MV-4-11 (cell line): ENCODE results near the gene PRPF40B.

Experiments
- DNase-seq: peaks from one replicate; lab custom pipeline; 2025; lab: John Stamatoyannopoulos, UW

Gene PRPF40B

DNA sequence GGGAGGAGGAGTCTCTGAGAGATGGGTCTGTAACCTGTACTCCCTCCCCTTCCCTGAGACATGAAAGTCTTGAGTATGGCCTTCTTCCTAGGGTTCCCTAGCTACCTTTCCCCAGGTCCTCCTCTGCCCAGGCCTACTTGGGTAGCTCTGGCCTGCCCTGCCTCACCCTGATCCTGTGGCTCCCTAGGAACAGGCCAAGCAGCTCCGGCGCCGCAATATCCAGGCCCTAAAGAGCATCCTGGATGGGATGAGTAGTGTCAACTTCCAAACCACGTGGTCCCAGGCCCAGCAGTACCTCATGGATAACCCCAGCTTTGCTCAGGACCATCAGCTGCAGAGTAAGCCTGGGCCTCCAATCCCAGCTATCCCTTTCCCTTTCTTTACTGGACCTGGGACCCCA, 12.3 kb downstream of the PRPF40B start:
- no peak for DNase-seq

DNA sequence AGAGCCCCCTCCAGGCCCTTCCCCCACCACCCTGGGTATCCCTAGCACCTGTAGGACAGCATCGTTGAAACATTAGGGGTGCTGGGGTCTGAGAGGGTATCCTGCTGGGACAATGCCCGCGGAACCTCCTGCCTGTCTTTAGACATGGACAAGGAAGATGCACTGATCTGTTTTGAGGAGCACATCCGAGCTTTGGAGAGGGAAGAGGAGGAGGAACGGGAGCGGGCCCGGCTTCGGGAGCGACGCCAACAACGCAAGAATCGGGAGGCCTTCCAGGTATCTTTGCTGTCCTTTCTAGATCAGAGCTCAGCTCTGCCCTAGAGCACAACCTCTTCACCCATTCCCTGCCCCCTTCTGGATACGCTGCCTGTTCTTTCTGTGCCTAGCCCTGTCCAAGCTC, 13.2 kb downstream of the PRPF40B start:
- no peak for DNase-seq

DNA sequence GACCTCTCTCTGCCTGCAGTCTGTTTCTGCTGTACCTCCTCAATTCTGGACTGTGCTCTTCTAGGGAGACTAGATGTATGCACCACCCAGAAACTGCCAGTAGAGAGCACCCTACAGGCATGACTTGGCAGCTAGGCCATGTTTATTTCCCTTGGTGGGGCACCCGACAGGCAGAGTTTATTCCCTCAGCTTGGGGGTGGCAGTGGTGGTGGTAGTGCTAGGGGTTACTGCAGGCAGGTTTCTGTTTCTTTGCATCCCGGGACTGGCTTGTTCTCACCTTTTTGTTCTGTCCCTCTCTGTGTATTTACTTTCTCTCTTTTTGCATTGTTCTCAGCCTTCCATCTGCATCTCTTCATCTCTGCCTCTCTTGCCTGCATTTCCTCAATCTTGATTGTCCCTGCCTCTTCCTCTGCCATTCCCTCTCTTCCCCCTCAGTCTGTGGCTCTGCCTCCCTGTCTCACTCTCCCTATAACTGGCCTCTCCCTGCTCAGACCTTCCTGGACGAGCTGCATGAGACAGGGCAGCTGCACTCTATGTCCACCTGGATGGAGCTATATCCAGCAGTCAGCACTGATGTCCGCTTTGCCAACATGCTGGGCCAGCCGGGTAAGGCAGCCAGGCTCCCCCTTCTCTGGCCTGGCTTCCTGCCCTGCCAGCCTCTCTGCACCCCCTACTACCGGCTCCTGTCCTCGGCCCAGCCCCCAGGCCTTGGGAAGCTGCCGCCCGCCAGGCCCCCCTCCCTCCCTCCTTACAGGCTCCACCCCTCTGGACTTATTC, 13.8 kb downstream of the PRPF40B start:
- peak; percentile 47 for DNase-seq

DNA sequence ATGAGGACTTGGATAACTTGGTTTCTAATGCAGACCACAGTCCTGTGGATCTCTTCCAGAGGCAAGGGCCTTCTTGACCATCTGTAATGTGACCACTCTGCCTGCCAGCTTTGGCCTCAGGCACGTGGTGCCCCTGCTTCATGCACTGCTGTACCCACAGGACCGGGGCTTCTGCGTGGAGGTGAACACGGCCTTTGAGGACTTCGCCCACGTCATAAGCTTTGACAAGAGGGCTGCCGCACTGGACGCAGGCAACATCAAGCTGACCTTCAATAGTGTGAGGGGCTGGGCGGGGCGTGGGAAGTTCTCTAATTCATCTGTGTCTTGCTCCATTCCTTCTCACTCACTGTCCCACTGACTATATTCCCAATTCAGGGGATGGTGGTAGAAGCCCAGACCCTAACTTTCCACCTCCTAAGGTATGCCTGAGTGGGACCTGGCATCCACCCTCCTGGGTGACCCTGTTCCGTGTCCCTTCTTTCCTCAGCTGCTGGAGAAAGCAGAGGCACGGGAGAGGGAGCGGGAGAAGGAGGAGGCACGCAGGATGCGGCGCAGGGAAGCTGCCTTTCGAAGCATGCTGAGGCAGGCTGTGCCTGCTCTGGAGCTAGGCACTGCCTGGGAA, 18.5 kb downstream of the PRPF40B start:
- no peak for DNase-seq

DNA sequence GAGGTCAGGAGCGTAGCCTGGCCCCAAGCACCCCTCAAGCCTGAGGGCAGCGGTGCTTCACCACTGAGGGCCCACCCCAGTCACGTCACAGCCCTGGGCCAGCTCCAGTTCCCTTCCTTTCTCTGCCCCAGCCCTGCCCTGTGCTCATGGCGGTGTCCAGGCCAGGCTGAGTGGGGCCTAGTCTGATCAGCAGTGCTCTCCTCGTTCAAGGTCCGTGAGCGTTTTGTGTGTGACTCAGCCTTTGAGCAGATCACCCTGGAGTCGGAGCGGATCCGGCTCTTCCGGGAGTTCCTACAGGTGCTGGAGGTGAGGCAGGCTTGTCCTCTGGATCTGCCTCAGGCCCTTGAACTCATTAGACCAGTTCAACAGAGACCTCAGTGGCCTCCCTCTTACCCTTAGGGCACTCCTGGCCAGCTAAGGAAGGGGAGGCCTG, 19.0 kb downstream of the PRPF40B start:
- DNase-seq, result no peak

DNA sequence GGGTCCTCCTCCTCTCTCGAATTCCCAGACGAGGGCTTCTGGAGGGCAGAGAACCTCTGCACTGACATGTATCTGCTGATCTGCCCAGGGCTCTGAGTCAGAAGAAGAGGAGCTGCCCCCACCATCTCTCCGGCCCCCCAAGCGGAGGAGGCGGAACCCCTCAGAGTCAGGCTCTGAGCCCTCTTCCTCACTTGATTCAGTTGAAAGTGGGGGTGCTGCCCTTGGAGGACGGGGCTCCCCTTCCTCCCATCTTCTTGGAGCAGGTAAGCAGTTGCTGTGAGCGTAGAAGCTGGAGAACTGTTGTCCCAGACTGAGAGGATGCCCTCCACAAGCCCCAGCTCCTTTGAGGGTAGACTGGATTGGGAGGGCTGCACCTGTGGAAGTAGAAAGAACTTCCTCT, 19.8 kb downstream of the PRPF40B start:
- DNase-seq, result no peak

DNA sequence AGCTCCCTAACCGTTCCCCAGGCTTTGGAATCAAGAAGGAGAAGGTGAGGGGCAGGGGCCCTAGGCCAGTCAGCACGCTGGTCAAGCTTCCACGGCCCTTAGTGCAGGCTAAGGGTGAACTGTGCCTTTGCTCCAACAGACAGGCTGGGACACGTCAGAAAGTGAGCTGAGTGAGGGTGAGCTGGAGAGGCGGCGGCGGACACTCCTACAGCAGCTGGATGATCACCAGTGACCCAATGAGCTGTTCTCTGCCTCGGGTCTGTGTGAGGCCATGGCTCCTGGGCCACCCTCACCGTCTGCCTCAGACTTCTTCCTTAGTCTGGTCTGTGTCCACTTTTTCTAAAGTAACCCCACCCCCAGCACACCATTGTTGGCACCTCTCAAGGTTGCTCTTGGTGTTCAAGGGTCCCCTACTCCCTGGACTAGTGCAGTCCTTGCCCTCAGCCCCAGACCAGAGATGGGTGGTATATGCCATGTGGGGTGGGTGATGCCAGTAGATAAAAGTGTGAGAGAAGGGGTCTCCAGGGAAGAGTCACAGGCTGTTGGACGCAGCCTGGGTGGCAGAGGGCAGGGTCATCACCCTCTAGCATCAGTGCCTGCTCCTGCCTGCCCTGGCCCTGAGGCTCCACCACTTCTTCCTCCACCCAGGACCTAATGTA, 20.7 kb downstream of the PRPF40B start:
- DNase-seq, result no peak

DNA sequence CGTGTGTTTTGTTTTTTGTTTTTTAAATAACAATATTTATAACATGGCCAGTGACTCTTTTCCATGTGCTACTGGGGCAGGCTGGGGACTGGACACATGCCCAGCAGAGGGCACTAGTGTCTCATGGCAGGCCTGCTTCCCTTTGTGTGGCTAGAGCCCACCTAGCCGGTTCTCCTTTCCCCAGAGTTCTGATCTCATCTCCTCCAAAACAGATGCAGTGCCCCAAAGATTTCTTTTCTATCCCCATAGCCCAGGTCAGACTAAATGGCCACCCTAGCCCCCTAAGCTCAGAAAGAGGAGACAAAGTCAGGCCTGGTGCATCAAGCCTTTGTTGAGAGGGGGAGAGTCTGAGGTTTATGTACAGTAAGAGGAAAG, 21.2 kb downstream of the PRPF40B start:
- DNase-seq, result peak; percentile 71

DNA sequence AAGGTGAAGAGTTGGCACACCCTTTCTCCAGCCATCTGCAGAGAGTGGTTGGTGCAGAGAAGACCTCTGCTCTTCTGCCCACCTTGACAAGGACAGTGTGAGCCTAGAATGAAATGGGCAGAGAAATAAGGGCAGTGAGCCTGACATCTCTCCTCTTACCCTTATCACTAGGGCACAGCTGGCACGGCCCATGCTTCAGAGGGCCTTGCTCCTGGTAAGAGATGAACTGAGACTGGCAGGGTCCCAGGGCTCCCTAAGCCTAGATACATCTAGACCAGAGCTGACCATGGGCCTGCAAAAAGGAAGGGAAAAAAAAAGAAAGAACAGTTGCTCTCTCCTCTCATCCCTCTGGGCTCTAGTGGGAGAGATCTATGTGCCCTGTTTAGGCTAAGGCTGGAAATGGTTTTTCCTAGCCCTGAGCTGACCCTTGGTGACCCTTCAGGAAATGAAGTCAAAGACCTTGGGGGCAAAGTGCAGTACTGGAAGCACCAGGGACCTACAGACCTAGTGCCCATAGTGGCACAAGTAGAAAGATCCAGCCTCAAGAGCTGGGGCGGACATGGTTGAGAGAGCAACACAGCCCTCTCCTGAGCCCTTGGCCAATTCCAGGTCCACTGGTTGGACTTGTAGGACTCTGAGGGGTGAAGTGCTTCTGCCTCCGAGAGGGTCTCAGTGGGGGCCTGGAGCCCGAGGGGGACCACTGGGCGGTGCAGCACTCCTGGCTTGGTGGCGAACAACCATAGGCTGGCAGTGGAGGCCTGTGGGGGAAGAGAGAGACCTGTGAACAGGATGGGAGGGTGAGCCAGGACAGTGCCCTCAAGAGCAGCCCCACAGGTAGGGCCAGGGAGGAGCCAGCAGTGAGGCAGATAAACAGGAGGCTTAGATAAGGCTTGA, 22.0 kb downstream of the PRPF40B start:
- DNase-seq, result no peak

DNA sequence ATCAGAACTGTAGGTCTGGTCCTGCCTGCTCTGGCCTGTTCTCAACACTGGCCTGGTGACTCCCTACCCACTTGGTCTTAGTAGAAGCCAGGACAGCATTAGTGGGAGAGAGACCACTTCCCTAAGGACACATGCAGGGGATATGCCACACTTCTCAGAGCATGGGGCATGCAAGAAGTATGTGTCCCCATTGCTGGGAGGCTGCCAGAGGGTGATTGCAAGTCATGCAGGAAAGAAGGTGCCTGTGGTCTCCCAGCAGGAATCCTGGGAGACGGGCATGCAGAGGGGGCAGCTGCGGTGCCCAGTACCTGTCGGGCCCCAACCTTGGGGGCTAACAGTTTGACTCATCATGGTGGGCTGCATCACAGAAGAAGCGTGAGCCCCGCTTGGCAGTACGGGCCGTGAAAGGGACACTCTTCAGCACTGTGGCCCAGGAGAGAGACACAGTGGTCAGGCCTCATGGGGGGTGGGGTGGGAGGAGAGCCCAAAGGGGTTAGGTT, 23.0 kb downstream of the PRPF40B start:
- DNase-seq, result no peak

DNA sequence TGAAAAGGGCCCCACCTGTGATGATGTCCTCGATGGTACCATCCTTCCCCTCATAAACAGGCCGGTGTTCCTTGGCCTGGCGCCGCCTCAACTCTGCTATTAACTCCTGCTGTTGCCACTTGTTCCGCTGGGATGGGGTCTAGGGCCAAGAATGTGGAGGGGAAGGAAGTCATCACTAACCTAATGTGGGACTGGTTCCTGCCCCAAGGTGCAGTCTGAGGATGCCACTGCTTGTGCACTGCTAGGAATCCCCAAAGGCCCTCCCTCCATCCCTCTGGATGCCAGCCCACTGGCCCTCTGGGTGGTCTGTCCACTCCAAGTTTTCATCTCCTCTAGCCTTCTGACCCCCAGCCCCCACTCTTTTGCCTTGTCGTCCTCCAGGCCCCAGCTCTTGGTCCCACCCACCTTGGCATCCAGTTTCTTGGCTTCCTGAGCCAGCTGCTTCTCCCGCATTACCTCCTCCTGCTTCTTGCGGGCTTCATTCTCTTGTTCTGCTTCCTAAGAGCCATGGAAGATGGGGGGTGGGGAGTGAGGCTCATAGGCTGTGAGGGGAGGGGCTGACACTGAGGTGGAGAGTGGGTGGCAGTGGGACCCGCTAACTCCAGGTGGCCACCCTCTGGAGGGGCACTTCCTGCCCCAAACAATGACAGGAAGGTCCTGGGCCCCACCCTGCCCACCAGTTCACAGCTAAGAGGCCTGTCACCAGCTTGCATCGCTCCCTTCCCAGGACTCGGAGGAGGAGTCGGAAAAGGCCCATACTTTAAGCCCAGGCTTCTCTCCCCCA, 23.7 kb downstream of the PRPF40B start:
- DNase-seq, result no peak

DNA sequence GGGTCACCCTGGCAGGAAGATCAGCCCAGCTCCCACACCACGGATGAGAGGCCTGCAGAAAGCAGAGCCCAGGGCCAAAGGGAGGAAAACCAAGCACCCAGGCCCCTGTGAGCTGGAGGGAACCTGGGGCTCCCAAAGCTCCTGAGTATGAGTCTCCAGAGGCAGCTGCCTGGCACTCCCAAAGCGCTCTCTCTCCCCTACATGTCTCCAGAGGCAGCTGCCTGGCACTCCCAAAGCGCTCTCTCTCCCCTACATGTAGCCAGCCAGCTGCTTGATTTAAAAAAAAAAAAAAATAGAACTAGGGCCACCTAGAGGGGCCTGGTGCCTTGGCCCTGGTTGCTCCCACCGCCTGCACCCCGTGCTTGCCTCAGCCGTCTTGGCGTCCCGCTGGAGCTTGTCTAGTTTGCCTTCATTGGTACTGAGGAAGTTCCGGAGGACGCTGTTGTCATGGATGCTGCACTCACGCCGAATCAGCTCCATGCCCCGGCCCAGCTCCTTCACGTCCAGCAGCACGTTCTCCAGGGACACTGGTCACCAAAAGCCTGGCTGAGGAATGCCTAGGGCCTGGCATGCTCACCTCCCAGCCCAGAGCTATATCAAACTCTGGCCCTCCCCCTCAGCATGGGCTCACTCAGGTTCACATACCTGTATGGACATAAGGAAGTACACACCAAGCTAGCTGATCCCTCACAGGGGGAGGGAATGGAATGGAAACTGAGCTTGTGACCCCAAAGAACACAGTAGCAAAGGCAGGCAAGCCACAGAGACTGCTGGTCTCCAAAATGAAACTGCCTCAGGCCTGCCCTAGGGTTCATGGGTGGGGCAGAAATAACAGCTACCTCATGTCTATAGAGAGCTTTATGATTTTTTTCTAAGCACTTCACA, 24.7 kb downstream of the PRPF40B start:
- DNase-seq, result no peak

DNA sequence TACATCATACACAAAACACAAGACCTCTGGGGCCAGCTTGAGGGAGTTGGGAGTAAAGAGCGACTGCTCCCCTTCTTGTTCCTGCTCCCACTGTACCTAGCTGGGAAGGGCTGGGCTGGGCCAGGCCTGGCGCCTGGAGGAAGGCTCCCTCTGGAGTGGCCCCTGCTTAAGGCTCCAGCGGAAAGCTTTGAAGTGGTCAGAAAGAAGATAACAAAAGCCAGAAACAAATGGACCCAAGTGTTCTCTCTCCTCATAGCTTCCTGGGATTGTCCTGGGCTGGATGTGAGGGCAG, 25.3 kb downstream of the PRPF40B start:
- DNase-seq, result no peak

DNA sequence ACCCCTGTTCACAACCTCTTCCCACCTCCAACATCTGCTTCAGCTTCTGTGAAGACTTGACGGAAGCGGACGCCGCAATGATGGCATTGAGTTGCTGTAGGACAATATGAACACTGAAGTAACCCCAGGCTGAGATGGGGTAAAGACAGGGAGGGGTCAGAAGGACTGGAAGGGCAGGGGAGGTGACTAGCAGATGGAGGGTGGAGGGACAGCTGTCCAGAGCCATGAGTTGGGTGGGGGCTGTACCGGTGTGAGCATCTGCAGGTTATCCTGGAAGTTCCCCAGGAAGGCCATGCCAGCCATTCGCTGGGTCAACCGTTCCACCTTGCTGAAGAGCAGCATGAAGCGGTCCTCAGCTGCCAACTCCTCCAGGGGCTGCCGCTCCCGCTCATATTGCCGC, 26.1 kb downstream of the PRPF40B start:
- DNase-seq, result no peak

DNA sequence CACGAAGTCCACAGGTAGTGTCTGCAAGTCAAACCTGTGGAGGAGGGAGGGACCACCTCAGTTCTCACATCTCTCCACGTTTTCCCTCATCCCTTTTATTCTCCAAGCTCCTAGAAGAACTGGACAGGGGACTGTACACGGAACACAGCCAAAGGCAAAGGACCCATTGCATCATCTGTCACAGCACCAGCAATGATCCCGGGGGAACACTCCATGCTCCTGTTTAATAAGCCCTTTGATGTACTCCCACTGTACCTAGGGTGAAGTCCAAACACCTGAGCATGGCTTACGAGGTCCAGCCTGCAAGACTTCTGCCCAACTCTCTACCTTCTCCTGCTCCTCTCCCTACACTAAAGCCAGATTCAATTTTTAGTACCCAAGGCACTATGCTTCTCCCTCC, 26.5 kb downstream of the PRPF40B start:
- no peak for DNase-seq

DNA sequence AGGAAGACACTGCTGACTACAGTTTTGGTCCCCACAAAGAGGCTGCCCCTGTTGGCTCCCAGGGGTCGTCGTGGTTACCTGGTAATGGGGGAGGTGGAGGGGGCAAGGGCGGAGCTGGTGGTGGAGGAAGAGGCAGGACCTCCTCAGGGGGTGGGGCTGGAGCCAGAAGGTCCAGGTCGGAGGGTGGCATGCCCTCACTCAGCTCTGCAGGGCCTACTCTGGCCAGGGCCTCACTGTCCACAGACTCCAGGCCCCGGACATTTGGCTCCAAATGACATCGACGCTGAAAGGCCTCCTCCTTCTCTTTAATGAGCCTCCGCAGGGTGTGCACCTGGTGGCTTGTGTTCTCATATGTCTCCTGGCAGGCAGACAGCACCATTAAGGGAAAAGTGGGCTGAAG, 28.5 kb downstream of the PRPF40B start:
- no peak for DNase-seq

DNA sequence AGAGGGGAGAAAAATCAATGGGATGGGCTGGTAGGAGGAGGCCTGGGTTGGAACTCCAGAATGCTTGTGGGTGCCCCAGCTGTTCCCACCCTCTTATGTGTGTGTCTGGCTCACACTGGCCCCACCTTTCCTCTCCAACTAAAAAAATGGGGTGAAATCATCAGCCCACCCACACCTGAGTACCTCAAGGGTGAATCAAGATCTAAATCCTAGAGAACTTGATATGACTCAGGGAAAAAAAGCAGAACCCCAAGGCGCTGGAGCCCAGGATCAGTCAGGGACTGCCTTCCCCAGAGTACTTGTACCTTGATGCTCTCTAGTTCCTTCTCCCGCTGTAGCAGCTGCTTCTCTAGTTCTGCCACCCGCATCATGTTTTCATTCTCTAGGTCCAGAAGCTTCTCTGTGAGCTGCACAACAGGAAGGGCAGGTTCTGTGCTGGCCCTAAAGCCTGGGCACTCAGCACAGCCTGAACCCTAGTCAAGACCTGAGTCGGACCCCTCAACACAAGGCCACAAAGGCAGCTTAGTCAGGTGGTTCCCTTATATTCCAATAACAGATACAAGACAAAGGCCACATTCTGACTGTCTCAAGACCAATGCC, 29.7 kb downstream of the PRPF40B start:
- no peak for DNase-seq

DNA sequence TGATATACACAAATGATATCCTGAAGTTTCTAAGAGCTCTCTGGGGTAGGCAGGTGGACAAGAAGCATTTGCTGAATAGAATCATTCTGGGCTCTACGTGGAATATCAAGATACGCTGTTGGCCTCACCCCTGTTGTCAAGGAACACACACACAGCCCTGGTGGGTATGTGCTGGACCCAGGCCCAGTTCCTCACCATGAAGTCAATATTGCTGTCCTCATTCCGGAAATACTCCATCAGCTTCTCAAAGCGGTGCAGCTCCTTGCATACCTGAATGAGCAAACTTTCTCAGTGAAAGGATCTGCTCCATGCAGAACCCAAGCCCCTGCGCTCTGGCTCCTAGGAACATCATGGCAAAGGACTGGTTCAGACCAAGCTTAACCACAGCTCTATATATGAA, 31.4 kb downstream of the PRPF40B start:
- no peak for DNase-seq

DNA sequence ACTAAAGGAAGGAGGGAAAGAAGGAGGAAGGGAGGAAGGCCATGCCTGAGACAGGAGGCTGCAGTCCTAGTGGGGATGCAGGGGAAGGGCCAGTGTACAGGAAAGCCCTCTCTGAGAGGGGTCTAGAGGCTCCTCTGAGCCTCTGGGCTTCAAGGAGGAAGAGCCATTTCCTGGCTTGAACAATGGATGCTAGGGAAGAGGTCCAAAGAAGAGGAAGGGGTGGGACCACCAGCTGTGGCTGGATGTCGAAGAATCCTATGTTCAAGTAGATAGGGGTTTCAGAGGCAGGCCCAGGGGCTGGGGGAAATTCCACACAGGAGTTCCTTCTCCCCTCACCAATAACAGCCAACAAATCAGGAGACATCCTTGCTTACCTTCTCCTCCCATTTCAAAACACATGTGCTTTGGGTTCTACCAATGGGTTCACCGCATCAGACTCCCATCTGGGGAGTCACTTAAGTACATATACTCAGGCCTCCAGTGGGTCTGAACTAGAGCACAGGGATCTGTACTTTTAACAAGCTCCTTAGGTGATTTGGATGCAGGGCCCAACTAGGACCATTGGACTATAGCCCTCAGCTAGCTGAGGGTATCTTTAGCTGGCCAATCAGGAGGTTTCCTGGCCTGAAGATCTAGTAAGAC, 32.4 kb downstream of the PRPF40B start:
- DNase-seq, result no peak

DNA sequence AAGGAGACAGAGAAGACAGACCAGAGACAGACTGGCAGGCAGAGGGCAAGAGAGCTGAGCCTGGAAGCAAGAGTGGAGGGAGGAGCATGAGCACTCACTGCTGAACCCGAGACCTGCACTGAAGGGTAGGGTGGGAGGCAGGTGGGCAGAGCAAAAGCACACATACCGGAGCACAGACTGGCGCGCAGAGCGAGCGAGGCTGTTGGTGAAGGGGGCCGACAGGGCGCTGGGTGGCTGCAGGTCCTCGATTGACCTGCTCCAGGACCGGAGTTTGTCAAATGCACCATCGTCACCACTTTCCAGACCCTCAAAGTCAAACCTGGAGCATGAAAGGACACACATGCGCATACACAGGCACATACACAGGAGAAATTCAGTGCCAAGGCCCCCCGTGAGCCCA, 34.9 kb downstream of the PRPF40B start:
- DNase-seq, result no peak
